Adrenal gland (tissue), 12 donors: ENCODE data around the gene HELZ2. TPM values are rescaled to one million over a fixed set of nuclear protein-coding genes. Genes with fewer than 3 reads are reported as not detected.

ENCODE experiments used
- DNase-seq, 7 donors: peaks; one replicate each; pipeline ENCODE4 v3.0.0-alpha.2; 2019 to 2020
- H3K27ac ChIP-seq, 5 donors: fragments of 200-600 bp; sonication (generic) in 4 of 5; 1 replicate in 3 of 5; 2 replicates in 2 of 5; pipeline versions ENCODE4 v1.5.1 to v1.8.0; 2016 to 2020; ENCODE audit warnings: mild to moderate bottlenecking in 1 of 5
- H3K27me3 ChIP-seq: fragments of 200-600 bp; 2 replicates; pipeline ENCODE4 v1.8.0; 2021
- H3K36me3 ChIP-seq, 2 donors: fragments of 200-600 bp; replicated peaks in 1 of 2; 1 replicate in 1 of 2; 2 replicates in 1 of 2; pipeline versions ENCODE4 v1.5.1 to v1.8.0; 2018 to 2022
- H3K4me1 ChIP-seq, 2 donors: fragments of 200-600 bp; replicated peaks in 1 of 2; 1 replicate in 1 of 2; 2 replicates in 1 of 2; pipeline versions ENCODE4 v1.5.1 to v1.8.0; 2018 to 2021
- H3K4me3 ChIP-seq, 4 donors: fragments of 200-600 bp; sonication (generic) in 3 of 4; one replicate each; pipeline ENCODE4 v1.5.1; 2016 to 2018
- H3K9me3 ChIP-seq, 3 donors: fragments of 200-600 bp; sonication (generic) in 1 of 3; replicated peaks in 1 of 3; 1 replicate in 2 of 3; 2 replicates in 1 of 3; pipeline versions ENCODE4 v1.5.1 to v1.8.0; 2016 to 2021
- POLR2A ChIP-seq, 2 donors: fragments of 450-650 bp; IDR thresholded peaks; one replicate each; pipeline ENCODE4 v1.6.1; 2017; ENCODE audit warnings: antibody characterized with exemption in 2 of 2, mild to moderate bottlenecking in 2 of 2, moderate library complexity in 1 of 2
- WGBS, 4 donors: extraction: QIAGEN DNeasy Blood & Tissue Kit in 2 of 4; methylation state at CpG; one replicate each; pipeline versions ENCODE4 v1.1.5 to v1.1.7; 2013 to 2017; 5-methylcytosine and 5-hydroxymethylcytosine counted together
- intact Hi-C, 2 donors: fragments of 100-400 bp; cut with DNase I; formaldehyde crosslinking; loops; one replicate each; pipeline versions ENCODE4 v1.14.1 to v1.15.0; 2022 to 2023
- polyA plus RNA-seq, 3 donors: library from polyadenylated mRNA; stranded (reverse); fragments of 200-250 nt in 2 of 3; fragments of 350-450 nt in 1 of 3; fragmentation: Illumina TruSeq in 1 of 3; extraction: RNeasy Lipid Tissue Mini Kit (QIAGEN cat#74804) in 1 of 3; gene quantifications; one replicate each; pipeline ENCODE4 v1.2.3, GENCODE V29; 2013 to 2014
- total RNA-seq, 9 donors: library from RNA; depleted of rRNA in 4 of 9; stranded (reverse); fragments of >200 nt in 4 of 9; fragments of 120-200 nt in 1 of 9; fragmentation: NEBNext Ultra II Directional in 1 of 9; extraction: Animal tissue kit (Norgen Biotek cat#: 25700) in 1 of 9; gene quantifications; one replicate each; pipeline versions ENCODE4 v1.1.0 to v1.2.4, GENCODE V29; 2013 to 2023
- TF ChIP-seq, protein P1 (sequence below), 6 experiments: fragments of 450-650 bp in 4 of 6; fragments of 200-600 bp in 2 of 6; sonication (generic) in 1 of 6; IDR thresholded peaks; 1 replicate in 5 of 6; 2 replicates in 1 of 6; pipeline versions ENCODE4 v1.5.1 to v1.8.0; 2016 to 2021; ENCODE audit warnings: antibody characterized with exemption in 6 of 6, mild to moderate bottlenecking in 2 of 6, moderate library complexity in 1 of 6
- donor health status: healthy with polysubstance abuse.
- donor health status: Bipolar disorder and iron deficiency.
- donor health status: DM: yes; HTN: yes; CAD: no.
- donor health status: DM: no; HTN: no; CAD: no.
- donor health status: DM: no; HTN: no; CAD: no.
- donor health status: DM: yes; HTN: yes; CAD: no.

Gene HELZ2
- total and polyA plus RNA-seq, 12 donors, result 3.7 to 54.4 (median 24.3) TPM

DNA sequence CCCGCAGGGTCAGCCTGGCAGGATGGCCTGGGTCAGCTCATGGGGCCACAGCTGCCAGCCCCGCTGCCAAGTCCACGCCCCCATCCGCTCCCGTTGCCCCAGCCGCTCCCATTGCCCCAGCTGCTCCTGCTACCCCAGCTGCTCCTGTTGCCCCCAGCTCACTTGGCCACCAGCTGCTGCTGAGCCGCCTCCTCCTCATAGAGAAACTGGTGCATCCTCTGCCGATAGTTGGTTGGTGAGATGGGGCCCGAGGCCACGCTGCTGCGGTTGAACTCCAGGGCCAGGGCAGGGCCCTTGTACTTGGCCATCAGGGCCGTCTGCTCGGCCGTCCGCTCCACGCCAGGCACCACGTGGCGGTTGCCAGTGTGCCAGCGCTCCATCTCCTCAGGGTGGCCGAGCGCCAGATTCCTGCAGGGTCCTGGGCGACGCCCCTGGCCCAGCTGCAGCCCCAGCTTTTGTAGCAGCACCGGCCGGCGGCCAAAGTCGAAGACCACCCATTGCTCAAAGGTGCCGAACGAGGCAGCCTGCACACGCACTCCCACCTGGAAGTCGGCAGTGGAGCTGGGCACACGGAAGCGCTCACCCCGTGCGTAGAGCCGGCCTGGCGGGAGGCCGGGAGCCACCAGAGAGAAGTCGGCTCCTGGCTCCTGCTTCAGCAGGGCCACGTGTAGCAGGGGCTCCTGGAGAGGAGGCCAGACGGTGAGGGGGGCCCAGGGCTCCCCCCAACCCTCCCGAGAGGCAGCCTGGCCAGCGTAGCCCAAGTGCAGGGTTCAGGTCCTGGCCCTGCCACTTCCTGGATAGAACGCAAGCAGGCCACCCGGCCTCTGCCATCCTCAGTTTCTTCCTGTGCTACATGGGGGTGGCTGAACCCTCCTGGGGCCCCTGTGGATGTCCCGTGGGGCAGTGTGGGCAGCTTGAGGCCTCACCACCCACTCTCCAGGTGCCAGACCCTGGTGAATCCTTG, 4.8 kb downstream of the HELZ2 start:
- Histone ChIP-seq H3K27me3 (no peaks in the 10 kb centered on the region), H3K9me3 (no peaks in the 10 kb centered on the region), H3K4me1 (peaks cover 5 to 6% of the 10 kb centered on the region in 2 donors), H3K36me3 (peaks cover 0 to 8% of the 10 kb centered on the region in 2 donors), H3K27ac (no peak overlapping the region), H3K4me3 (no peak overlapping the region)
- DNase-seq, result no peak
- intact Hi-C loops, result no loop called here
- 85 to 91% (median 91%) methylated on average over 12 to 46 of the region's 46 CpGs for WGBS, 4 donors
- no peak for TF ChIP-seq POLR2A (IDR thresholded peaks at IDR 0.05)
- TF ChIP-seq, protein P1, sequence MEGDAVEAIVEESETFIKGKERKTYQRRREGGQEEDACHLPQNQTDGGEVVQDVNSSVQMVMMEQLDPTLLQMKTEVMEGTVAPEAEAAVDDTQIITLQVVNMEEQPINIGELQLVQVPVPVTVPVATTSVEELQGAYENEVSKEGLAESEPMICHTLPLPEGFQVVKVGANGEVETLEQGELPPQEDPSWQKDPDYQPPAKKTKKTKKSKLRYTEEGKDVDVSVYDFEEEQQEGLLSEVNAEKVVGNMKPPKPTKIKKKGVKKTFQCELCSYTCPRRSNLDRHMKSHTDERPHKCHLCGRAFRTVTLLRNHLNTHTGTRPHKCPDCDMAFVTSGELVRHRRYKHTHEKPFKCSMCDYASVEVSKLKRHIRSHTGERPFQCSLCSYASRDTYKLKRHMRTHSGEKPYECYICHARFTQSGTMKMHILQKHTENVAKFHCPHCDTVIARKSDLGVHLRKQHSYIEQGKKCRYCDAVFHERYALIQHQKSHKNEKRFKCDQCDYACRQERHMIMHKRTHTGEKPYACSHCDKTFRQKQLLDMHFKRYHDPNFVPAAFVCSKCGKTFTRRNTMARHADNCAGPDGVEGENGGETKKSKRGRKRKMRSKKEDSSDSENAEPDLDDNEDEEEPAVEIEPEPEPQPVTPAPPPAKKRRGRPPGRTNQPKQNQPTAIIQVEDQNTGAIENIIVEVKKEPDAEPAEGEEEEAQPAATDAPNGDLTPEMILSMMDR (IDR thresholded peaks at IDR 0.05), result no peak

DNA sequence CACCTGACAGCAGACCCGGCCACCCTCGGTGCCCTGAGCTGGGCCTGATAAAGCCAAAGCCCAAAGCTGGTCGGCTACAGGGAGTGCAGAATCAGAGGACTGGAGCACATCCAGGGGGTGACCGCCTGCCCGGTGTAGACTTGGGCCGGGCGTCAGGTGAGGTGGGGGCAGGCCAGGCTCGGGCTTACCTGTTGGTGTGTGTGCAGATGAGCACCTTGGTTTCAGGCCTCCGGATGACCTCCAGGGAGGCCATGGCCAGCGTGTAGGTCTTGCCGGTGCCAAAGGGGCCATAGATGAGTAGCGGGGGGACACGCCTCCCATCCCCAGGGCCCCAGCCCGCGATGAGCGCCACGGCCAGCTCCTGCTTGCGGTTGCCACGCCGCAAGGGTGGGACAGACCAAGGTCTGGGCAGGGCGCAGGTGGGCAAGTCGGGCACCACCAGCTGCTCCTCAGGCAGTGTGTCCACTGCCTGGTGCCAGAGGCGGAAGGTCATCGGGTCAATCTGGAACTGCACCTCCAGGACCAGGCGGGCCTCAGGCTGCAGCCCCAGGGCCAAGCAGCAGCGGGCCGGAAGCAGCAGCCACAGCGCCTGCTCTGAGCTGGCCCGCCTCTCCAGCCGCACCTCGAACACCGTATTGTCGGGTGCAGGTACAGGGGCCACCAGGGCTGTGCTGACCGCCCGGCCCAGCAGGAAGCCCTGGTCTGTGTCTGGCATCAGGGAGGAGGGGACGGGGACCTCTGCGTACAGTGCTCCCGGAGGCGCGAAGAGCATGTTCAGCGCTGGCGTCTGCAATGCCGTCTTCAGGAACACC, 5.7 kb downstream of the HELZ2 start:
- Histone ChIP-seq H3K36me3 (peaks cover 0 to 14% of the 10 kb centered on the region in 2 donors), H3K9me3 (no peaks in the 10 kb centered on the region), H3K27me3 (no peaks in the 10 kb centered on the region), H3K27ac (no peak overlapping the region), H3K4me1 (peaks cover 2 to 4% of the 10 kb centered on the region in 2 donors), H3K4me3 (no peak overlapping the region)
- no peak for TF ChIP-seq POLR2A (IDR thresholded peaks at IDR 0.05)
- WGBS, 4 donors, result 51 to 83% (median 81%) methylated on average over 13 to 43 of the region's 43 CpGs
- DNase-seq, result no peak
- intact Hi-C loops, result no loop called here

DNA sequence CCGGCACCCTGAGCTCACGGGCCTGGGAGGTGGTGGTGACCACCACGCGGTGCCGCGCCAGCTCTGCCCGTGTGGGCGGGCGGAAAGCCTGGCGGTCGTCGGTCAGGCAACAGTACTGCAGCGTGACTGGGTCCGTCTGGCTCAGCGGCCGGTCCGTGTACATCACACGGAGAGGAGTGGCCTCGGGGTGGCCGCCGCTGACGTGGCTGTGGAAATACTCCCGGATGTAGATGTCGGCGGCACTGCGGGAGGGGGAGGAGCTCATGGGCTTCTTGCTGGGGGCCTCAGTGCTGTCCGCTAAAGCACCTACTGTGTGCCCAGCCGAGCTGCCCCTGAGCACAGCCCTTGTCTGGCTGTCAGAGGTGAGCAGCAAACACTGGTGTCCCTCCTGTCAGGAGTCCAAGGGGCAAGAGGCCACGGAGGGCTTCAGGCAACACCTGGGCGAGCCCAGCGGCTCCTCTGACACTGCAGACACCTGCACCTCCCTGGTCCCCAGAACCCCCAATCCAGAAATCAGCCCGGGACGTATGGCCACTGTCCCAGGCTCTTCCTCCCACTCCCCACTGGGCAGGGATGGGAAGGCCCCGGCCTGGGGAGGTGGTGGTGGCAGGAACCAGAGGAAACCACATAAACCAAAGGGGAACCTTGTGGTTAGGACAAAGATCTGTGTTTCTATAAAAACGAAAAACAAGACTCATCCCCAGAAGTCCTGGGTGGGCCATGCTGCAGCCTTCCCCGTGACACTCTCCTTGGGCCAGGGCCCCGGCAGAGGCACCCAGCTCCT, 6.5 kb downstream of the HELZ2 start:
- WGBS, 4 donors, result 70 to 78% (median 76%) methylated on average over 11 to 37 of the region's 37 CpGs
- Histone ChIP-seq H3K4me1 (no peaks in the 10 kb centered on the region), H3K4me3 (no peak overlapping the region), H3K36me3 (peaks cover 0 to 21% of the 10 kb centered on the region in 2 donors), H3K27ac (no peak overlapping the region), H3K9me3 (no peaks in the 10 kb centered on the region), H3K27me3 (no peaks in the 10 kb centered on the region)
- intact Hi-C loops, result no loop called here
- TF ChIP-seq, protein P1 (IDR thresholded peaks at IDR 0.05), result no peak
- no peak for TF ChIP-seq POLR2A (IDR thresholded peaks at IDR 0.05)
- peak in 2 of 7 donors; percentile 37 to 51 for DNase-seq

DNA sequence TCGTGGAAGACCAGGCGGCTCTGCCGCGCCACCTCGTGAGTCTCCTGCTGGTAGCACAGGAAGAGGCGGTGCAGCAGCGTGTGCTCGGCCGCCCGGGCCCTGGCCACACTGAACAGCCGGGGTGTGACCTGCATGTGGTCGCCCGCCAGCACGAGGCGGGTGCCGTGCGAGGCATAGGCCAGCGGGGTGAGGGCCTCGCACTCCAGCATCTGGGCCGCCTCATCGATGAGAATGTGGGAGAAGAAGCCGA, 7.0 kb downstream of the HELZ2 start:
- WGBS, 4 donors, result 83 to 90% (median 86%) methylated on average over 4 to 22 of the region's 22 CpGs
- H3K27ac ChIP-seq, result no peak overlapping the region
- H3K4me1 ChIP-seq, result no peaks in the 10 kb centered on the region
- intact Hi-C loops, result no loop called here
- H3K9me3 ChIP-seq, result no peaks in the 10 kb centered on the region
- no peak for DNase-seq
- peaks cover 0 to 26% of the 10 kb centered on the region in 2 donors for H3K36me3 ChIP-seq
- TF ChIP-seq, protein P1 (IDR thresholded peaks at IDR 0.05), result no peak
- TF ChIP-seq POLR2A (IDR thresholded peaks at IDR 0.05), result no peak
- H3K4me3 ChIP-seq, result no peak overlapping the region
- no peaks in the 10 kb centered on the region for H3K27me3 ChIP-seq
